Epithelial cell of esophagus (primary cell): ENCODE results near the gene SSC5D.

Experiments used
- DNase-seq: peaks from one replicate; pipeline ENCODE4 v3.0.0; 2010; ENCODE audit warnings: low read depth
- H3K4me3 ChIP-seq: 2 replicates; pipeline ENCODE4 v1.5.1; 2011; ENCODE audit warnings: mild to moderate bottlenecking, low read length, control low read depth
- TF ChIP-seq, protein P1 (sequence below): IDR thresholded peaks from 2 replicates; pipeline ENCODE4 v1.5.1; 2011; ENCODE audit warnings: low read depth, mild to moderate bottlenecking, low read length, control low read depth, inconsistent platforms; ENCODE audit not compliant: insufficient read depth; ENCODE audit errors: missing control alignments

The SSC5D gene

DNA sequence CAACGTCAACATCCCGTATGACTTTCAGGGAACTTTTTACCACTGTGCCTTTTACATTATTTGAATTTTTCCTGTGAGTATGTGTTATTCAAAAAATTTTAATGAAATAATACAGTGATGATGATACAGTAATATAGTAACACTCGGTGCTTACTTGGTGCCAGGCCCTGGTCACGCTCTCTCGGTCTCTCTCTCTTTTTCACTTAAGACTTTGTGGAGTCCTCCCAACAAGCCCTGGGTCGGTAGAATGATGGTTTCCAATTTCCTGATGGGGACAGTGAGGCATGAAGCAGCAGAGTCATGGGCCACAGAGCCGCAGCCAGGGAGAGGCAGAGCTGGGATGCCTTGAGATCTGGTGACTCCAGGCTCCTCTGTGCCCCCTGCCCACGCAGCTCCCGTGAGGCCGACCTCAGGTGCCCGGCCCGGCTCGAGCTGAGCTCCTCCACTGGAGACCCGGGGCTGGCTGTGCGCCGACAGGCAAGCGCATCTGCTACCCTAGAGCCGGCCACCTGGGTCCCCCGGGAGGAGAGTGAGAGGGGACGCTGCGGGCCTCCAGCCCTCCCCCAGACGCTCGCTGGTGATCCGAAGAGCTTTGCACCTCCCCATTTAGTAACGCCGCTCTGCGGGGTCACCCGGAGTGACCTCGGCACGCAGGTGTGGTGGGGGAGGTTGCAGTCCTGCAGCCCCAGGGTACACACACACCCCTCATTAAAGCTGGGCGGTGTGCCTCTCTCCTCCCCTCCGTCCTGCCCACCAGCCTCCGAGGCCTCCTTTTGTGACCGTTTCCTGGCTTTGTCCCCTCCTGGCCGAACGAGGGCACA, 61.5 kb downstream of the SSC5D start:
- TF ChIP-seq, protein P1, sequence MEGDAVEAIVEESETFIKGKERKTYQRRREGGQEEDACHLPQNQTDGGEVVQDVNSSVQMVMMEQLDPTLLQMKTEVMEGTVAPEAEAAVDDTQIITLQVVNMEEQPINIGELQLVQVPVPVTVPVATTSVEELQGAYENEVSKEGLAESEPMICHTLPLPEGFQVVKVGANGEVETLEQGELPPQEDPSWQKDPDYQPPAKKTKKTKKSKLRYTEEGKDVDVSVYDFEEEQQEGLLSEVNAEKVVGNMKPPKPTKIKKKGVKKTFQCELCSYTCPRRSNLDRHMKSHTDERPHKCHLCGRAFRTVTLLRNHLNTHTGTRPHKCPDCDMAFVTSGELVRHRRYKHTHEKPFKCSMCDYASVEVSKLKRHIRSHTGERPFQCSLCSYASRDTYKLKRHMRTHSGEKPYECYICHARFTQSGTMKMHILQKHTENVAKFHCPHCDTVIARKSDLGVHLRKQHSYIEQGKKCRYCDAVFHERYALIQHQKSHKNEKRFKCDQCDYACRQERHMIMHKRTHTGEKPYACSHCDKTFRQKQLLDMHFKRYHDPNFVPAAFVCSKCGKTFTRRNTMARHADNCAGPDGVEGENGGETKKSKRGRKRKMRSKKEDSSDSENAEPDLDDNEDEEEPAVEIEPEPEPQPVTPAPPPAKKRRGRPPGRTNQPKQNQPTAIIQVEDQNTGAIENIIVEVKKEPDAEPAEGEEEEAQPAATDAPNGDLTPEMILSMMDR: no peak
- no peak overlapping the region for H3K4me3 ChIP-seq
- peak; percentile 74 for DNase-seq

- DNase-seq: no peak
- TF ChIP-seq, protein P1: no peak
- no peak overlapping the region for H3K4me3 ChIP-seq
Observed at GRCh38 chr19:55550321-55550650, 62.0 kb downstream of the SSC5D start.

DNA sequence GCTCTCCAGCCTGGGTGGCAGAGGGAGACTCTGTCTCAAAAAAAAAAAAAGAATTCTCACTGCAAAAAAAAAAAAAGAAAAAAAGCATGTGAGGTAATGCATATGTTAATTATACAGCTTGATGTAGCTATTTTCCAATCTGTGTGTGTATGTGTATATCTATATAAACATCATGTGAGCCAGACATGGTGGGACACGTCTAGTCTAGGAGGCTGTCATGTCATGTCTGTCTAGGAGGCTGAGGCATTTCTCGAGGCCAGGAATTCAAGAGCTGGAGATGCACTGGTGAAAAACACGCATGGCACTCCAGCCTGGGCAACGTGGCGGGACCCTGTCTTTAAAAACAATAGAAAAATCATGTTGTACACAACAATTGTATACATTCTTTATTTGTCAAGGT, 64.0 kb downstream of the SSC5D start:
- no peak overlapping the region for H3K4me3 ChIP-seq
- peak; percentile 61 for DNase-seq
- TF ChIP-seq, protein P1: no peak

GRCh38 chr19:55552620-55553019, 64.4 kb downstream of the SSC5D start:
- DNase-seq: peak; percentile 43
- TF ChIP-seq, protein P1: no peak
- no peak overlapping the region for H3K4me3 ChIP-seq

DNA sequence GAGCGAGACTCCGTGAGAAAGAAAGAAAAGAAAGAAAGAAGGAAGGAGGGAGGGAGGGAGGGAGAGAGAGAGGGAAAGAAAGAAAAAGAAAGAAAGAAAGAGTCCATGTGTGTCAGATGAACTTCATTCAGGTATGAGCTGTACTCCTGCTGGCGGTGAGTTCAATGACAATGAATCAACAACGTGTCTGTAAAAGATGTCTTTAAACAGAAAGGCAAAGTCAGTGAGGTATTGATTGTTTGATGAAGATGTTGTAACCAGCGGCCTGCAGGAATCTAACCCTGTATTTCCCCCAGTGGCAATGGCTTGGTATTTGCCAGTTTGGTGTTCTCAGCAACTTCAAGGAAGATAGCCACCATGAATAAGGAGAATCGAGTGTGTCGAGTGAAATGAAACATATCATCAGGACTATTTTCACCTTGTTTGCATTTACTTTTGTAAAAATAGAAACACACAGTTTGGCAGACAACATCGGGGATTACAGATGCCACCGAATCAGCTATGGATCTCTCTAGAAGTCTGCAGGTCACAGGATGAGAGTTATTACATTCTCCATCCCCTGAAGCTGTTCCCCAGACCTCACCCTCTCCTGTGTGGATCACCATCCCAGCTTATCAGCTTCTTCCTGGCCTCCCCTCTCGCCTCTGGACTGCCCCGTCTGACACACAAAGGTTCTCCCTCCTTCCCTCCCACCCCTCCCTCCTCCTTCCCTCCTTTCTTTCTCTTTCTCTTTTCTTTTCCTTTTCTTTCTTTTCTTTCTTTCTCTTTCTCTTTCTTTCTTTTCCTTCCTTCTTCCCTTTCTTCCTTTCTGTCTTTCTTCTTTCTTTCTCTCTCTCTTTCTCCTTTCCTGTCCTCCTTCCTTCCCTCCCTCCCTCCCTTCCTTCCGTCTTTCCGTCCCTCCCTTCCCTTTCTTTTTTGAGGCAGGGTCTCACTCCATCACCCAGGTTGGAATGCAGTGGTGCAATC, 65.3 kb downstream of the SSC5D start:
- TF ChIP-seq, protein P1: no peak
- no peak overlapping the region for H3K4me3 ChIP-seq

DNA sequence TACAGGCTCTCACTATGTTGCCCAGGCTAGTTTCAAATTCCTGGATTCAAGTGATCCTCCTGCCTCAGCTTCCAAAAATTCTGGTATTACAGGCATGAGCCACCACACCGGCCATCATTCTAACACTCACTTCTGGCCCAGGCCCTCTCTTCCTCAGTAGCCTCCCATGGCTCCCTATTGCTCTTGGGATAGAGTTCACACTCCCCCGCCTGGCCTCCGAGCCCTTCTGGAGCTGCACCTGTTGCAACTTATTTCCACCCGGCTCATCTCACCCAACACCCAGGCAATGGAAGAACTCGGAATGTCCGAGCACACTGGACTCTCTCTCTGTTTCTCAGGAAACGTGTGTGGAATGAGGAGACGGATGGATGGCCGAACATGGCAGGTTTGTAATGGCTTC, 66.1 kb downstream of the SSC5D start:
- H3K4me3 ChIP-seq: no peak overlapping the region
- TF ChIP-seq, protein P1: no peak
- no peak for DNase-seq

More for the DNA sequence above, 65.3 kb downstream of the SSC5D start:
- DNase-seq: peak; percentile 62
